Kasumi-1 (cell line): ENCODE results near the gene HSDL2.
"Not testable (repeated sequence)": the region's sequence is repeated elsewhere in the genome, so short reads cannot be mapped to it uniquely, and the experiment has no call there.

Experiments used
- DNase-seq, 2 experiments: peaks; one replicate each; lab custom pipeline; 2025; lab: John Stamatoyannopoulos, UW

The HSDL2 gene

DNA sequence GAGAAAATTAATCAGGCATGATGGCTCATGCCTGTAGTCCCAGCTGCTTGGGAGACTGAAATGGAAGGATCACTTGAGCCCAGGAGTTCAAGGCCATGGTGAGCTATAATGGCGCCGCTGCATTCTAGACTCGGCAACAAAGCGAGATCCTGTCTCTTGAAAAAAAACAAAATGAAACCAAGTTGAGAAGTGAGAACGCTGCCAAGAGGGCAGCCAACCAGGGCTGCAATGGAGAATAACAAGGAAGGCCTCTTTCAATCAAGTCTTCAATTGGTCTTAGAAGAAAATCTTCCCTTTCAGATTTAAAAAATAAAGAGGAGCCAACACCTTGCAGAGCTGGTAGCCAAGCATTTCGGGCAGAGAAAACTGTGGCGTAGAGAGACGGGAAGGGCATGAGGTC is 121.4 kb downstream of the HSDL2 start:
- no peak for DNase-seq

DNA sequence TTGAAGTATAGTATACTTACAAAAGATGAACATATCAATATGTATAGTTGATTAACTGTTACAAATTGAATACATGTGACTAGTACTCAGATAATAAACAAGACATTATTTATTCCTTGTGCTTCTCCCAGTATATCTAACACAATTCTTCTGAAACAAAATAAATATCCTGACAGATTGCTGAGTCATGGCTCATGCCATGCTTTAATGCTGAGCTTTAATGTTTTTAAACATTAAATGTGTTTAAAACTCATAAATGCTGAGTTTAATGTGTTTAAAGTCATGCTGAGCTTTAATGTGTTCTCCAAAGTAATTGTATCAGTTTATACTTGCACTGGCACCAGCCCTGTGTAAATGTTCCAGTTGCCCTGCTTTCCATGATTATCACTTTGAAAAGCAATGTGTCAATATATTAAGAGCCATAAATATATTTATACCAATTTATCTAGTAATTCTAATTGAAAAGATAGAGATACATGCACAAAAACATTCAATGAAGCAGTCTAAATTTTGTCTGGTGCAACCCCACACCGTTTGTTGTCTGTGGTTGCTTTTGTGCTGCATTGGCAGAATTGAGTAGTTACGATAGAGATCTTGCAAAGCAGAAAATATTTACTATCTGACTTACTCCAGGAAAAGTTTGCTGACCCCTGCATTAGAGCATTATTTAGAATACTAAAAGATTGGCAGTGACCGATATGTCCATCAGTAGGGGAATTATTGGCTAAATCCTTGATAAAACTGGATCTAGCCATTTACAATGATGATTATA is 122.5 kb downstream of the HSDL2 start:
- no peak for DNase-seq

DNA sequence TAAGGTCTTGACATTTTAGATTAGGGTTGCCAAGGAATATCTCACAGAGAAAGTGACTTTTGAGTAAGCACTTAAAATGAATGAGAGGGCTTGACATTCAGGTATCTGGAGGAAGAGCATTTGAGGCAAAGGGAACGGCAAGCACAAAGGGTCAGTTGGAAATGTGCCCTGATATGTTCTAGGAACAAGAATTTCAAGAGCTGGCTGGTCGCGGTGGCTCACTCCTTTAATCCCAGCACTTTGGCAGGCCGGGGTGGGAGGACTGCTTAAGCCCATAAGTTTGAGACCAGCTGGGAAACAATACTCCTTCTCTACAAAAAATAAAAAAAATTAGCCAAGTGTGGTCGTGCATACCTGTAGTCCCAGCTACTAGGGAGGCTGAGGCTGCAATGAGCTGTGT is 123.3 kb downstream of the HSDL2 start:
- no peak for DNase-seq

DNA sequence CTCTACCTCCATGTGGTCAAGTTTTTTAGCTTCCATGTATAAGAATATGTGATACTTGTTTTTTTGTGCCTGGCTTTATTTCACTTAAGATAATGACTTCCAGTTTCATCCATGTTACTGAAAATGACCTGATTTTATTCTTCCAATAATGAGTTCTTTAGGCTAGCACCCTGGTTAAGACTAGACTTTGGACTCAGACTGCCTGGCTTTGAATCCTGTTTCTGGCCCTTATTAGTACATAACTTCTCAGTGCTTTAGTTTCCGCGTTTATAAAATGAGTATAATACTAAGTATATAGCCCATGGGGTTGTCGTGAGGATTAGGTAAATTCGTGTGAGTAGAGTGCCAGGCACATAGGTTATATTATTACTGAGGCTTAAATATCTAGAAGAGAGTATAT is 125.2 kb downstream of the HSDL2 start:
- DNase-seq, result no peak

DNA sequence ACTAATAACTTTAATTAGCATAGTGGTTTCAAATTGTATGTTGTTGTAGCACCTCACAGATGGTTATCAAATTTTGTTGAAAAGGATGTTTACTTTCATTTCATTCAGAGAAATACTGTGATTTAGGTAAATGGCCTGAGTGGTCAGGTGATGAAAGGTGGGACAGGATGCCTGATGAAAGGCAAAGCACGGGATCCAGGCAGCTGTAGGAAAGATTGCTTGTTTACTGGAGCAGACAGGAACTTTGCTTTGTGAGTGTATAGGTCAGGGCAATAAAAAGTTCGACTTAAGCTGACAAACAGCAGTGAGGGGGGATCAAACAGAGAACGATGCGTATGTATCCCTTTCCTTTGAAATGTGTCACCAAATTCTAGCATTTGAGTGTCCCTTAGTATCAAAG is 125.7 kb downstream of the HSDL2 start:
- DNase-seq, result no peak

DNA sequence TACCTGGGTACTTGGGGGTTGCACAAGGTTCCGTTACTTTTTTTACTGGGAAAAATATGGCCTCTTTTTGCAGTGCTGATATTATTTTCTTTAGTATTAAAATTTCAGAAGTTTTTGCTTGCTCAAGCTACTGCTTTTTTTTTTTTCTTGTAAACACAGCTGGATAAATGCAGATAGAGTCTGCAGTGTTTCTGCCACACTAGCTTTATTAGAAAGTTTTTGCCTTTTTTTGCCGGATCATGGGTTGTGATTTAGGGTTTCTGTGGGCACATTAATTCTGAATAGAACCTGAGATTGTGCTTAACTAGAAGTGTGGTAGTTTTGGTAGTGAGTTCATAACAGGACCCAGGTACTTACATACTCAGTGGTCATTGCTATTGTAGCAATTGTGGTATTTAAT is 126.7 kb downstream of the HSDL2 start:
- no peak for DNase-seq

DNA sequence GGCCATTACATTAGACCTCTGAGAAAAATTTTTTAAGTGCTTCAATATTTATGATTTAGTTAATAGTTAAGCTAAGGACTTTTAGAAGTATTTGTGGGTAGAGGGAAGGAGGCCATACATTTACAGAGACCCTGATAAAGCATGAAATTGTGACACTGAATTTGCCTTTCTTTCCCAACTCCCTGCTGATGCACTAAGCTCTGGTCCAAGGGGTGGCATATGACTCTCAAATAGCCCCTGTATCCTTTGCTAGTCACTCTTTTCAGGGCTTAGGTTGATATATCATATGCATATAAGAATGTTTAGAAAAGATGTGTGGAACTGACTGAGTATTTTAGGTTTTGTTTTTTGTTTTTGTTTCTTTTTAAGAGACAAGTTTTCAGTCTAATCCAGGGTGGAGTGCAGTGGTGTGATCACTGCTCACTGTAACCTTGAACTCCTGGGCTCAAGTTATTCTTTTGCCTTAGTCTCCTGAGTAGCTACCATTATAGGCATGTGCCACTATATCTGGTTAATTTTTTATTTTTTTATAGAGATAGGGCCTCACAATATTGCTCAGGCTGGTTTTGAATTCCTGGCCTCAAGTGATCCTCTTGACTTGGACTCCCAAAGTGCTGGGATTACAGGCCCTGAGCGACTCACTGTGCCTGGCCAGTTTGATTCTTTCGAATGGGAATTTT is 127.2 kb downstream of the HSDL2 start:
- no peak for DNase-seq

DNA sequence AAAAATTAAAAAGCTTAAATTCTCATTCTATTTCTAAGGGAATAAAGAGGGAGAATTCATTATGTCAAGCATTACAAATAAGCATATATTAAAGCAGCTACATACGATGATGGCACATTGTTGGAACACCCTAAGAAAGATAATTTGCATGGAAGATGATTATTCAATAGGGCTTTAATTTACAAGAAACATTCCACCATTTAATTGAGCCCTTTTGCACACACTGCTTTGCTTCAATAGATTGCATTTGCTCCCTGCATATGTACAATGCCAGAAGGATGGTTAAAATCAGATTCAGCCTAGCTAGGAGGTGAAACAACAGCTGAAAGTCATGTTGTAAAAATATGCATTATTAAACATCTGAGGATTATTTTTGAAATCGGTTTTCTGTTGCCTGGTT is 128.5 kb downstream of the HSDL2 start:
- no peak for DNase-seq

DNA sequence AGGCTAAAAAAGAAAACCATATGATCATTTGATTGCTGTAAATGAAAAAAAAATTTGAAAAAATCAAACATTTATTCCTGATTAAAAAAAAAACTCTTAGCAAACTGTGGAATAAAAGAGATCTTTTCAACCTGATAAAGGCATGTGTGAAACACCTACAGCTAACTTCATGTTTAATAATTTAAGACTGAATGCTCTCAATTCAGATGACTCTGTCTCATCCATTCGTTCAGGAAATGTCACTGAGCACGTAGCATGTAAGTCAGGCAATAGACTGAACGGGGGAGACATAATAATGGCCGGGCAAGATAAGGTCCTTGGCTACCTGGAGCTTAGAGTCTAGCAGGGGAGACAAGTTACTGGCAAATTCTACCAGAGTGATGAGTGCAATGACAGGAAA is 132.5 kb downstream of the HSDL2 start:
- not testable (repeated sequence) for DNase-seq

DNA sequence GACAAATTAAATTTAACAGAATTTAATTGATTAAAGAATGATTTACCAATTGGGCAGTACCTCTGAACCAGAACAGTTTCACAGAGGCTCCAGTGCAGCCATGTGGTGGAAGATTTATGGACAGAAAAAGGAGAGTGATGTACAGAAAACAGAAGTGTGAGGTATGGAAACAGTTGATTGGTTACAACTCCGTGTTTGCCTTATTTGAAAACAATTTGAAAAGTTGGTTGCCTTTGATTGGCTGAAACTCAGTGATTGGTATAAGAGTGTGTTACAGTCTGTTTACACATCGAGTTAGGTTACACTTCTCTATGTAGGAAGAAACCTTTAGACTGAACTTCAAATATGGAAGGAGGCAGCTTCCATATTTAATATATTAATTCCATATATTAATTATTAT is 136.9 kb downstream of the HSDL2 start:
- no peak for DNase-seq

DNA sequence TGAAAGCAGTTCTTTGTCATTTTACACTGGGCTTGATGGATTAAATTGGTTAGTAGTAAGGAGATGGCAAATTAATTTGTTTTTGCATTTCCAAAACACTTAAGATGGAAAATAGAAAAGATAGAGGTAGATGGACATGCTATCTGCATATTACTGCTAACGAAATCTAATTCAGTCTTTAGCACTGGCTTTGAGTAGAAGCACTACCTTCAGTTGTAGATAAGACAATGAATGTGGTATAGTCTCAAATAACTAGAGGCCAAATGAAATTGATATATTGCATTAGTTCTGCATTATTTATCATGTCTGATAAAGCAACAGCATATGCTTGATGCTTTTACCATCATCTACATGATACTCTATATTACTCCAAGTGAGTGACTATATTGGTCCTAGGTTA is 140.2 kb downstream of the HSDL2 start:
- DNase-seq, result no peak

DNA sequence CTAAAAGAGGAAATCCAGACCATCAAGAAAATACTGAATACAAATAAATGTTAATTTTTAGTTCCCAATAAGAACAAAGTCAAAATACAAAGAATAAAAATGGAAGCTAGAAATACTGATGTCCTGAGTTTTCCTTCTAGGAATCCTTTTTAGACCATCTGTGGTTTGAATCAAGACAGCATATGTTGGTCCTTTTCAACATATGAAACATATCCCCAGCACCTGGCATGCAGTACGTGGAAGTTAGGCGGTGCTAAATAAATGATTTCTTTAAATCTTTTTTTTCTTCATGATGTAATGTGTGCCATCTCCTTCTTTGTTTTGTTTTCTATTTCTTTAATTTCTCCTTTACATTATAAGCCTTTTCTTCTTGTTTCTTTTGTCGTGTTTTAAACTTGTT is 140.7 kb downstream of the HSDL2 start:
- no peak for DNase-seq
